Jurkat, Clone E6-1 (cell line): ENCODE measurements around the gene PPM1K. TPM values are rescaled to one million over a fixed set of nuclear protein-coding genes. Genes with fewer than 3 reads are reported as not detected.
A peak's percentile ranks its signal among the peaks of the same experiment; 100 is the strongest.
"Not testable (repeated sequence)": the region's sequence is repeated elsewhere in the genome, so short reads cannot be mapped to it uniquely, and the experiment has no call there.

Experiments
- DNase-seq: peaks from one replicate; pipeline ENCODE4 v3.0.0-alpha.2; 2011; ENCODE audit warnings: low read depth, low spot score
- H3K4me3 ChIP-seq: 2 replicates; pipeline ENCODE4 v1.5.1; 2011; ENCODE audit warnings: mild to moderate bottlenecking, low read length, control low read depth, moderate library complexity
- polyA plus RNA-seq: library from polyadenylated mRNA; unstranded; fragments of >200 nt; gene quantifications from one replicate; pipeline ENCODE4 v1.2.1, GENCODE V29; 2012; ENCODE audit warnings: missing spikeins; ENCODE audit not compliant: insufficient read length, insufficient read depth

The PPM1K gene
- polyA plus RNA-seq = 16.4 TPM

GRCh38 chr4:88284439-88285234 is at the start of gene PPM1K:
Gene PPM1K, minus strand, starts transcription at chr4:88284561. Its CDS starts 5,978 bp downstream, at chr4:88278583.
- peak; percentile 93 for DNase-seq
- peak within 1 kb of the TSS; percentile 91 for H3K4me3 ChIP-seq

GRCh38 chr4:88333741-88334405 is 49.5 kb upstream of the PPM1K start:
- no peak for DNase-seq
- no peak overlapping the region for H3K4me3 ChIP-seq

- no peak overlapping the region for H3K4me3 ChIP-seq
- DNase-seq = no peak
Observed at GRCh38 chr4:88327665-88328064, 43.3 kb upstream of the PPM1K start.

- no peak overlapping the region for H3K4me3 ChIP-seq
- DNase-seq = peak; percentile 26
Observed at GRCh38 chr4:88320780-88321373, 36.5 kb upstream of the PPM1K start.

GRCh38 chr4:88320224-88320779 is 35.9 kb upstream of the PPM1K start:
- DNase-seq = peak; percentile 16
- H3K4me3 ChIP-seq = no peak overlapping the region

GRCh38 chr4:88318751-88319350 is 34.5 kb upstream of the PPM1K start:
- H3K4me3 ChIP-seq = no peak overlapping the region
- no peak for DNase-seq

GRCh38 chr4:88315460-88316017 is 31.2 kb upstream of the PPM1K start:
- DNase-seq = no peak

GRCh38 chr4:88313088-88313624 is 28.8 kb upstream of the PPM1K start:
- not testable (repeated sequence) for DNase-seq, H3K4me3 ChIP-seq

More at GRCh38 chr4:88315460-88316017, 31.2 kb upstream of the PPM1K start:
- H3K4me3 ChIP-seq = no peak overlapping the region

- H3K4me3 ChIP-seq = no peak overlapping the region
- DNase-seq = no peak
Observed at GRCh38 chr4:88308587-88308986, 24.2 kb upstream of the PPM1K start.

- DNase-seq = no peak
- H3K4me3 ChIP-seq = no peak overlapping the region
Observed at GRCh38 chr4:88297725-88298454, 13.5 kb upstream of the PPM1K start.

GRCh38 chr4:88297212-88297516 is 12.8 kb upstream of the PPM1K start:
- H3K4me3 ChIP-seq = no peak overlapping the region
- DNase-seq = no peak

- DNase-seq = no peak
- no peak overlapping the region for H3K4me3 ChIP-seq
Observed at GRCh38 chr4:88296413-88297211, 12.3 kb upstream of the PPM1K start.

- H3K4me3 ChIP-seq = no peak overlapping the region
- DNase-seq = no peak
Observed at GRCh38 chr4:88295656-88296055, 11.3 kb upstream of the PPM1K start.

- no peak overlapping the region for H3K4me3 ChIP-seq
- no peak for DNase-seq
Observed at GRCh38 chr4:88291003-88291402, 6.6 kb upstream of the PPM1K start.

- H3K4me3 ChIP-seq = no peak overlapping the region
- DNase-seq = no peak
Observed at GRCh38 chr4:88286897-88287296, 2.5 kb upstream of the PPM1K start.

GRCh38 chr4:88285235-88285653 is 883 bp upstream of the PPM1K start:
- DNase-seq = no peak
- peak overlapping the region; percentile 54 for H3K4me3 ChIP-seq

GRCh38 chr4:88283661-88284438 is 511 bp downstream of the PPM1K start:
- DNase-seq = peak; percentile 24
- H3K4me3 ChIP-seq = peak overlapping the region; percentile 91
